ENCODE data around the gene CPPED1. TPM values are rescaled to one million over a fixed set of nuclear protein-coding genes. Genes with fewer than 3 reads are reported as not detected.

CPPED1 gene
- total and polyA plus RNA-seq, 10 of the 15 experiments (the other 5 are each of a cell fraction or from before 2014, with no cell fraction given) = 7.1 to 39.0 (median 16.0) TPM

- TF ChIP-seq ATF2 (IDR thresholded peaks at IDR 0.05; ENCODE audit: low read length) (peak; percentile 93), EP300 (IDR thresholded peaks at IDR 0.05; ENCODE audit: borderline replicate concordance in 1 of 2, control insufficient read depth in 1 of 2, low read depth in 2 of 2, low read length in 2 of 2) (peak; percentile 83 to 92; a peak in 3 of 4 replicates), ZNF207 (IDR thresholded peaks at IDR 0.05; ENCODE audit: borderline replicate concordance) (no peak), ZBTB4 (CRISPR knock-in tag; IDR thresholded peaks at IDR 0.05) (no peak), NFXL1 (IDR thresholded peaks at IDR 0.05; ENCODE audit: borderline replicate concordance) (no peak), IRF4 (IDR thresholded peaks at IDR 0.05; ENCODE audit: low read depth, low read length) (peak; percentile 99), RAD21 (IDR thresholded peaks at IDR 0.05; ENCODE audit: insufficient read depth, low read depth, low read length) (peak; percentile 33; the same call in 1 of the 2 replicates), KDM1A (IDR thresholded peaks at IDR 0.05; ENCODE audit: borderline replicate concordance) (no peak), POLR2A (IDR thresholded peaks at IDR 0.05; ENCODE audit: low read depth, low read length) (no peak), NR2F1 (conservative IDR thresholded peaks at IDR 0.05) (peak; percentile 97), KAT2A (conservative IDR thresholded peaks at IDR 0.05; ENCODE audit: control insufficient read depth, low read depth, low read length) (no peak), TBL1XR1 (IDR thresholded peaks at IDR 0.05; ENCODE audit: low read depth, low read length) (peak; percentile 95), JUNB (IDR thresholded peaks at IDR 0.05) (peak; percentile 96)
- TF ChIP-seq, protein P1, sequence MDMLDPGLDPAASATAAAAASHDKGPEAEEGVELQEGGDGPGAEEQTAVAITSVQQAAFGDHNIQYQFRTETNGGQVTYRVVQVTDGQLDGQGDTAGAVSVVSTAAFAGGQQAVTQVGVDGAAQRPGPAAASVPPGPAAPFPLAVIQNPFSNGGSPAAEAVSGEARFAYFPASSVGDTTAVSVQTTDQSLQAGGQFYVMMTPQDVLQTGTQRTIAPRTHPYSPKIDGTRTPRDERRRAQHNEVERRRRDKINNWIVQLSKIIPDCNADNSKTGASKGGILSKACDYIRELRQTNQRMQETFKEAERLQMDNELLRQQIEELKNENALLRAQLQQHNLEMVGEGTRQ (IDR thresholded peaks at IDR 0.05; ENCODE audit: borderline replicate concordance, low read depth, low read length) = no peak
- TF ChIP-seq, protein P2, sequence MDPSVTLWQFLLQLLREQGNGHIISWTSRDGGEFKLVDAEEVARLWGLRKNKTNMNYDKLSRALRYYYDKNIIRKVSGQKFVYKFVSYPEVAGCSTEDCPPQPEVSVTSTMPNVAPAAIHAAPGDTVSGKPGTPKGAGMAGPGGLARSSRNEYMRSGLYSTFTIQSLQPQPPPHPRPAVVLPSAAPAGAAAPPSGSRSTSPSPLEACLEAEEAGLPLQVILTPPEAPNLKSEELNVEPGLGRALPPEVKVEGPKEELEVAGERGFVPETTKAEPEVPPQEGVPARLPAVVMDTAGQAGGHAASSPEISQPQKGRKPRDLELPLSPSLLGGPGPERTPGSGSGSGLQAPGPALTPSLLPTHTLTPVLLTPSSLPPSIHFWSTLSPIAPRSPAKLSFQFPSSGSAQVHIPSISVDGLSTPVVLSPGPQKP (IDR thresholded peaks at IDR 0.05; ENCODE audit: low read depth, low read length) = no peak
- TF ChIP-seq, protein P3, sequence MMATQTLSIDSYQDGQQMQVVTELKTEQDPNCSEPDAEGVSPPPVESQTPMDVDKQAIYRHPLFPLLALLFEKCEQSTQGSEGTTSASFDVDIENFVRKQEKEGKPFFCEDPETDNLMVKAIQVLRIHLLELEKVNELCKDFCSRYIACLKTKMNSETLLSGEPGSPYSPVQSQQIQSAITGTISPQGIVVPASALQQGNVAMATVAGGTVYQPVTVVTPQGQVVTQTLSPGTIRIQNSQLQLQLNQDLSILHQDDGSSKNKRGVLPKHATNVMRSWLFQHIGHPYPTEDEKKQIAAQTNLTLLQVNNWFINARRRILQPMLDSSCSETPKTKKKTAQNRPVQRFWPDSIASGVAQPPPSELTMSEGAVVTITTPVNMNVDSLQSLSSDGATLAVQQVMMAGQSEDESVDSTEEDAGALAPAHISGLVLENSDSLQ (IDR thresholded peaks at IDR 0.05) = no peak
- TF ChIP-seq, protein P4, sequence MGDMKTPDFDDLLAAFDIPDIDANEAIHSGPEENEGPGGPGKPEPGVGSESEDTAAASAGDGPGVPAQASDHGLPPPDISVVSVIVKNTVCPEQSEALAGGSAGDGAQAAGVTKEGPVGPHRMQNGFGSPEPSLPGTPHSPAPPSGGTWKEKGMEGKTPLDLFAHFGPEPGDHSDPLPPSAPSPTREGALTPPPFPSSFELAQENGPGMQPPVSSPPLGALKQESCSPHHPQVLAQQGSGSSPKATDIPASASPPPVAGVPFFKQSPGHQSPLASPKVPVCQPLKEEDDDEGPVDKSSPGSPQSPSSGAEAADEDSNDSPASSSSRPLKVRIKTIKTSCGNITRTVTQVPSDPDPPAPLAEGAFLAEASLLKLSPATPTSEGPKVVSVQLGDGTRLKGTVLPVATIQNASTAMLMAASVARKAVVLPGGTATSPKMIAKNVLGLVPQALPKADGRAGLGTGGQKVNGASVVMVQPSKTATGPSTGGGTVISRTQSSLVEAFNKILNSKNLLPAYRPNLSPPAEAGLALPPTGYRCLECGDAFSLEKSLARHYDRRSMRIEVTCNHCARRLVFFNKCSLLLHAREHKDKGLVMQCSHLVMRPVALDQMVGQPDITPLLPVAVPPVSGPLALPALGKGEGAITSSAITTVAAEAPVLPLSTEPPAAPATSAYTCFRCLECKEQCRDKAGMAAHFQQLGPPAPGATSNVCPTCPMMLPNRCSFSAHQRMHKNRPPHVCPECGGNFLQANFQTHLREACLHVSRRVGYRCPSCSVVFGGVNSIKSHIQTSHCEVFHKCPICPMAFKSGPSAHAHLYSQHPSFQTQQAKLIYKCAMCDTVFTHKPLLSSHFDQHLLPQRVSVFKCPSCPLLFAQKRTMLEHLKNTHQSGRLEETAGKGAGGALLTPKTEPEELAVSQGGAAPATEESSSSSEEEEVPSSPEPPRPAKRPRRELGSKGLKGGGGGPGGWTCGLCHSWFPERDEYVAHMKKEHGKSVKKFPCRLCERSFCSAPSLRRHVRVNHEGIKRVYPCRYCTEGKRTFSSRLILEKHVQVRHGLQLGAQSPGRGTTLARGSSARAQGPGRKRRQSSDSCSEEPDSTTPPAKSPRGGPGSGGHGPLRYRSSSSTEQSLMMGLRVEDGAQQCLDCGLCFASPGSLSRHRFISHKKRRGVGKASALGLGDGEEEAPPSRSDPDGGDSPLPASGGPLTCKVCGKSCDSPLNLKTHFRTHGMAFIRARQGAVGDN (IDR thresholded peaks at IDR 0.05) = no peak
Measured at GRCh38 chr16:12801511-12802042, 2.1 kb downstream of the CPPED1 start (continued).
